ENCODE data around the gene ARHGAP26. TPM values are rescaled to one million over a fixed set of nuclear protein-coding genes. Genes with fewer than 3 reads are reported as not detected.

ARHGAP26 gene
- total RNA-seq, 1 donor from 2014 or later = 20.1 TPM

- H3K36me3 Mint-ChIP-seq (ENCODE audit: unreplicated experiment) = no peaks in the 10 kb centered on the region
- H3K4me1 Mint-ChIP-seq (ENCODE audit: low read depth, unreplicated experiment) = peaks cover 15% of the 10 kb centered on the region
- TF ChIP-seq CTCF (IDR thresholded peaks at IDR 0.05; ENCODE audit: partially characterized antibody, unreplicated experiment) = no peak
Observed at GRCh38 chr5:142873831-142874230, 103.7 kb downstream of the ARHGAP26 start.

DNA sequence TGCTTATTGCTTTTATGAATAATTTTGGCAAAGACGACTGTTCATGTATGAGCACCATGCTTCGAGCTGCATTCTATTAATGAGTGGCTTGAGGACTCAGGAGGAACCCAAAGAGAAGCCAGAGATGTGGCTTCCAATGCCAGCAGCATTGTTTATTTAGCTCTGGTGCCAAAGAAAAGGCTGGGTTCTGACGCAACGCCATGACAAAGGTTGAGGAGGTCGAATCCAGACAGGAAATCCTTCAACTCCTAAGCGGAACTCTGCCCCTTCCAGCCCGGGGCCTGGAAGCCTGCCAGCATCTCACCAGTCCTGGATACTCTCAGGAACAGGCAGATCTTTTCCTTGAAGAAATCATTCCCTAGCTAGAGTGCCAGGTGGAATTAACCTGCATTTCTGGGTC lies 104.4 kb downstream of the ARHGAP26 start:
- H3K36me3 Mint-ChIP-seq (ENCODE audit: unreplicated experiment) = no peaks in the 10 kb centered on the region
- H3K27me3 Mint-ChIP-seq (ENCODE audit: unreplicated experiment) = no peaks in the 10 kb centered on the region
- H3K4me1 Mint-ChIP-seq (ENCODE audit: low read depth, unreplicated experiment) = peaks cover 15% of the 10 kb centered on the region
- H3K4me3 Mint-ChIP-seq (ENCODE audit: unreplicated experiment) = no peak overlapping the region
- DNase-seq = no peak
- no peak overlapping the region for H3K27ac Mint-ChIP-seq (ENCODE audit: unreplicated experiment)
- peaks cover 3% of the 10 kb centered on the region for H3K9me3 Mint-ChIP-seq (ENCODE audit: unreplicated experiment)
- no peak for TF ChIP-seq CTCF (IDR thresholded peaks at IDR 0.05; ENCODE audit: partially characterized antibody, unreplicated experiment)

More at GRCh38 chr5:142873831-142874230, 103.7 kb downstream of the ARHGAP26 start:
- H3K27ac Mint-ChIP-seq (ENCODE audit: unreplicated experiment) = no peak overlapping the region
- peaks cover 3% of the 10 kb centered on the region for H3K9me3 Mint-ChIP-seq (ENCODE audit: unreplicated experiment)
- no peaks in the 10 kb centered on the region for H3K27me3 Mint-ChIP-seq (ENCODE audit: unreplicated experiment)
- DNase-seq = no peak
- H3K4me3 Mint-ChIP-seq (ENCODE audit: unreplicated experiment) = no peak overlapping the region

- H3K9me3 Mint-ChIP-seq (ENCODE audit: unreplicated experiment) = peaks cover 3% of the 10 kb centered on the region
Observed at GRCh38 chr5:142875936-142876335, 105.8 kb downstream of the ARHGAP26 start.

DNA sequence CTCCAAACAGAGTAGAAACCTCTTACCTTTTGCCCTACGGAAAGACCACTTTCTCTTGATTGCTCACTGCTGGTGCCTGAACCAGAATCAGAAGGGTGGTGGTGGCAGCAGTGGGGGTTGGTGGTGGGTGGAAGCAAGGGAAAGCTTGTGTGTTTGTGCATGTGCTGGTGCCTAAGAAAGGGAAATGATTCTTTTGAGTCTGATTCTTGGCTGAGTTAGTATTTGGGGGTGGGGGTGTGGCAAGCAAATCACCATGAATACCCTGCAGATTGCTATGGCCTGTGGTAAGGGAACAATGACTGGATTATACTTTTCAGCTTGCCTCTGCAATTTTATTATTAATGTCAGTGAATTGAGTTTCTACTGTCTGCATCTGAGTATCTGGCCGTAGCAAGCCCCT lies 106.6 kb downstream of the ARHGAP26 start:
- peaks cover 13% of the 10 kb centered on the region for H3K4me1 Mint-ChIP-seq (ENCODE audit: low read depth, unreplicated experiment)
- H3K9me3 Mint-ChIP-seq (ENCODE audit: unreplicated experiment) = peaks cover 3% of the 10 kb centered on the region
- no peak overlapping the region for H3K27ac Mint-ChIP-seq (ENCODE audit: unreplicated experiment)
- H3K36me3 Mint-ChIP-seq (ENCODE audit: unreplicated experiment) = no peaks in the 10 kb centered on the region
- no peaks in the 10 kb centered on the region for H3K27me3 Mint-ChIP-seq (ENCODE audit: unreplicated experiment)
- no peak for TF ChIP-seq CTCF (IDR thresholded peaks at IDR 0.05; ENCODE audit: partially characterized antibody, unreplicated experiment)
- H3K4me3 Mint-ChIP-seq (ENCODE audit: unreplicated experiment) = no peak overlapping the region
- no peak for DNase-seq

More at GRCh38 chr5:142875936-142876335, 105.8 kb downstream of the ARHGAP26 start:
- H3K27ac Mint-ChIP-seq (ENCODE audit: unreplicated experiment) = no peak overlapping the region
- H3K27me3 Mint-ChIP-seq (ENCODE audit: unreplicated experiment) = no peaks in the 10 kb centered on the region
- DNase-seq = no peak
- H3K4me1 Mint-ChIP-seq (ENCODE audit: low read depth, unreplicated experiment) = peaks cover 10% of the 10 kb centered on the region
- no peak for TF ChIP-seq CTCF (IDR thresholded peaks at IDR 0.05; ENCODE audit: partially characterized antibody, unreplicated experiment)
- no peak overlapping the region for H3K4me3 Mint-ChIP-seq (ENCODE audit: unreplicated experiment)
- no peaks in the 10 kb centered on the region for H3K36me3 Mint-ChIP-seq (ENCODE audit: unreplicated experiment)

- H3K27ac Mint-ChIP-seq (ENCODE audit: unreplicated experiment) = no peak overlapping the region
- no peak overlapping the region for H3K4me3 Mint-ChIP-seq (ENCODE audit: unreplicated experiment)
- no peak for DNase-seq
- no peak for TF ChIP-seq CTCF (IDR thresholded peaks at IDR 0.05; ENCODE audit: partially characterized antibody, unreplicated experiment)
- no peaks in the 10 kb centered on the region for H3K36me3 Mint-ChIP-seq (ENCODE audit: unreplicated experiment)
- H3K9me3 Mint-ChIP-seq (ENCODE audit: unreplicated experiment) = peaks cover 3% of the 10 kb centered on the region
- peaks cover 10% of the 10 kb centered on the region for H3K4me1 Mint-ChIP-seq (ENCODE audit: low read depth, unreplicated experiment)
- no peaks in the 10 kb centered on the region for H3K27me3 Mint-ChIP-seq (ENCODE audit: unreplicated experiment)
Observed at GRCh38 chr5:142878111-142878510, 107.9 kb downstream of the ARHGAP26 start.

Measured in glutamatergic neuron (in vitro differentiated cells).